ENCODE data around the gene TSSK3.

The TSSK3 gene

DNA sequence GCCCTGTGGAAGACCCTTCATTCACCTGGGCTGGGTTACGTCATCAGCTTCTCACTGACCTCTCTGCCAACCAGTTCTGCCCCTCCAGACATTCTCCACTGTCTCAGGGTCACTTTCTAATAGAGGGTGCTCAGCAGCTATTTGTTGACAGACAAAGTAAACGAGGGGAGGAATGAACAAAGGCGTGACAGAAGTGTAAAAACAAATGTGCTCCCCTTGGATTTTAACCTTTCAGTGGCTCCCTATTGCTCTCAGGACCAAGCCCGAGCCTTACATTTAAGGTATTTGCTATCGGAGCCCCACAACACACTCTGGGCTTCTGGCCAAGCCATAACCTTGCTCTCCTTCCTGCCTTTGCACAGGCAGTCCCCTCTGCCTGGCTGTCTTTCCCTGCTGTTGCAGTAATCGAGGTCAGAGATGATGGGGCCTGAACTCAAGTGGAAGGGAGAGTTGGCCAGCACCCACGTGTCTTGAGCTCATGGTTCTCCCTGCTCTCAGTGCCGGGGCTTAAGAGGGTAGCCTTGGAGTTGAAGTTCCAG lies 17.0 kb upstream of the TSSK3 start:
- no peak overlapping the region for H3K4me2 ChIP-seq (ENCODE audit: insufficient read depth, low read length, poor library complexity, severe bottlenecking)
- no peak overlapping the region for H2BK15ac ChIP-seq (ENCODE audit: low read length)
- no peak overlapping the region for H3K4ac ChIP-seq (ENCODE audit: low read length)
- no peak overlapping the region for H2BK5ac ChIP-seq (ENCODE audit: low read length)
- WGBS, 2 donors (ENCODE audit: extremely low coverage in 2 of 2, insufficient read length in 2 of 2, insufficient replicate concordance in 1 of 2) = no CpG with 5 or more reads among the region's 8 CpGs
- no peak overlapping the region for H2AFZ ChIP-seq (ENCODE audit: low read length)
- no peak overlapping the region for H4K91ac ChIP-seq (ENCODE audit: low read depth, low read length, poor library complexity)
- H3K18ac ChIP-seq (ENCODE audit: low read length) = no peak overlapping the region
- H3K36me3 ChIP-seq (replicated peaks in 1 of 2; ENCODE audit: control insufficient read depth in 2 of 2, insufficient read depth in 2 of 2, low read length in 2 of 2) = no peaks in the 10 kb centered on the region
- no peak overlapping the region for H2AK5ac ChIP-seq (ENCODE audit: low read depth, low read length)
- no peak overlapping the region for H3K9ac ChIP-seq (ENCODE audit: low read depth, low read length, poor library complexity)
- H3K27me3 ChIP-seq (ENCODE audit: control insufficient read depth in 3 of 3, insufficient read depth in 3 of 3, low read depth in 1 of 3, low read length in 3 of 3) = no peaks in the 10 kb centered on the region
- no peak overlapping the region for H4K8ac ChIP-seq (ENCODE audit: low read depth, low read length)
- H2BK12ac ChIP-seq (ENCODE audit: low read length) = no peak overlapping the region
- no peak overlapping the region for H3K27ac ChIP-seq (replicated peaks; ENCODE audit: low read length)
- no peaks in the 10 kb centered on the region for H3K4me1 ChIP-seq (ENCODE audit: control insufficient read depth in 2 of 2, insufficient read depth in 1 of 2, low read depth in 1 of 2, low read length in 2 of 2)
- H3K23ac ChIP-seq (ENCODE audit: low read depth, low read length, poor library complexity) = peak overlapping the region; percentile 49
- no peaks in the 10 kb centered on the region for H3K79me1 ChIP-seq (ENCODE audit: low read depth, low read length)
- no peak for DNase-seq (ENCODE audit: low spot score)
- H3K9me3 ChIP-seq (replicated peaks in 1 of 2; ENCODE audit: control insufficient read depth in 2 of 2, insufficient read depth in 1 of 2, low read depth in 1 of 2, low read length in 2 of 2) = peaks cover 0 to under 1% of the 10 kb centered on the region in 2 donors
- H3K4me3 ChIP-seq (ENCODE audit: low read length in 2 of 2) = peak overlapping the region in 1 of 2 donors; percentile 43
- H3K14ac ChIP-seq (ENCODE audit: low read length) = no peak overlapping the region
- H2BK120ac ChIP-seq (ENCODE audit: low read depth, low read length) = no peak overlapping the region

- Histone ChIP-seq H3K4me3 (ENCODE audit: low read length in 2 of 2) (no peak overlapping the region), H3K79me1 (ENCODE audit: low read depth, low read length) (no peaks in the 10 kb centered on the region), H3K14ac (ENCODE audit: low read length) (no peak overlapping the region), H3K23ac (ENCODE audit: low read depth, low read length, poor library complexity) (no peak overlapping the region), H3K27me3 (ENCODE audit: control insufficient read depth in 3 of 3, insufficient read depth in 3 of 3, low read depth in 1 of 3, low read length in 3 of 3) (no peaks in the 10 kb centered on the region), H2BK5ac (ENCODE audit: low read length) (no peak overlapping the region), H2AK5ac (ENCODE audit: low read depth, low read length) (no peak overlapping the region), H3K4me2 (ENCODE audit: insufficient read depth, low read length, poor library complexity, severe bottlenecking) (no peak overlapping the region), H2BK120ac (ENCODE audit: low read depth, low read length) (no peak overlapping the region), H3K9me3 (replicated peaks in 1 of 2; ENCODE audit: control insufficient read depth in 2 of 2, insufficient read depth in 1 of 2, low read depth in 1 of 2, low read length in 2 of 2) (peaks cover 4 to 5% of the 10 kb centered on the region in 2 donors), H2BK15ac (ENCODE audit: low read length) (no peak overlapping the region), H3K36me3 (replicated peaks in 1 of 2; ENCODE audit: control insufficient read depth in 2 of 2, insufficient read depth in 2 of 2, low read length in 2 of 2) (no peaks in the 10 kb centered on the region), H2BK12ac (ENCODE audit: low read length) (no peak overlapping the region), H3K27ac (replicated peaks; ENCODE audit: low read length) (no peak overlapping the region), H3K9ac (ENCODE audit: low read depth, low read length, poor library complexity) (peak overlapping the region; percentile 1), H4K8ac (ENCODE audit: low read depth, low read length) (no peak overlapping the region), H2AFZ (ENCODE audit: low read length) (no peak overlapping the region), H4K91ac (ENCODE audit: low read depth, low read length, poor library complexity) (no peak overlapping the region), H3K4me1 (ENCODE audit: control insufficient read depth in 2 of 2, insufficient read depth in 1 of 2, low read depth in 1 of 2, low read length in 2 of 2) (no peaks in the 10 kb centered on the region), H3K18ac (ENCODE audit: low read length) (no peak overlapping the region), H3K4ac (ENCODE audit: low read length) (no peak overlapping the region)
- DNase-seq (ENCODE audit: low spot score) = no peak
- WGBS, 2 donors (ENCODE audit: extremely low coverage in 2 of 2, insufficient read length in 2 of 2, insufficient replicate concordance in 1 of 2) = no CpG with 5 or more reads among the region's 9 CpGs
Measured at GRCh38 chr1:32346532-32347157, 15.7 kb upstream of the TSSK3 start.

DNA sequence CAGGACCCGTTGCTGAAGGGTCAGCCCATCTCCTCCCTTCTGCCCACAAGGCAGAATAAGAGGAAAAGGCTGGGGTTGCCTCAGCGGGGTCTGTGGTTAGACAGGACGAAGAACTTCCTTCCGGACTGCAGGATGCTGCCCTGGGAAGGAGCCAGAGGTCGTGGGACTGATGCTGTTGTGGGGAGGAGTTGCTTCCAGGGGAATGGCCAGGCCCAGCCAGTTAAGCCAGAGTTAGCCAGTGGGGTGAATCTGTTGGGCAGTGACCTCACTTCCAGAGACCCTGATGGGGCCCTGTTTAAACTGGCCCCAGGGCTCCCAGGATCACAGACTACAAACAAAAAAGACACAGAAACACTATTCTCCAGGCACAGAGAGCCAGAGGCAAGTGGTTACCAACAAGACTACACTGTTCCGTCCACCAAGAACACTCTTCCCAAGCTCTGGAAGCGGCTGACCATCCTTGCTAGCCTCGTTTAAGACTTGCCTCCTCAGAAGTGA lies 13.1 kb upstream of the TSSK3 start:
- Histone ChIP-seq H3K36me3 (replicated peaks in 1 of 2; ENCODE audit: control insufficient read depth in 2 of 2, insufficient read depth in 2 of 2, low read length in 2 of 2) (no peaks in the 10 kb centered on the region), H2BK5ac (ENCODE audit: low read length) (no peak overlapping the region), H4K8ac (ENCODE audit: low read depth, low read length) (no peak overlapping the region), H3K18ac (ENCODE audit: low read length) (no peak overlapping the region), H3K14ac (ENCODE audit: low read length) (no peak overlapping the region), H3K9me3 (replicated peaks in 1 of 2; ENCODE audit: control insufficient read depth in 2 of 2, insufficient read depth in 1 of 2, low read depth in 1 of 2, low read length in 2 of 2) (peaks cover 4 to 5% of the 10 kb centered on the region in 2 donors), H3K4me3 (ENCODE audit: low read length in 2 of 2) (no peak overlapping the region), H2BK12ac (ENCODE audit: low read length) (no peak overlapping the region), H3K27me3 (ENCODE audit: control insufficient read depth in 3 of 3, insufficient read depth in 3 of 3, low read depth in 1 of 3, low read length in 3 of 3) (no peaks in the 10 kb centered on the region), H3K4me1 (ENCODE audit: control insufficient read depth in 2 of 2, insufficient read depth in 1 of 2, low read depth in 1 of 2, low read length in 2 of 2) (peaks cover 4 to 22% of the 10 kb centered on the region in 2 donors), H4K91ac (ENCODE audit: low read depth, low read length, poor library complexity) (no peak overlapping the region), H2BK15ac (ENCODE audit: low read length) (no peak overlapping the region), H3K9ac (ENCODE audit: low read depth, low read length, poor library complexity) (no peak overlapping the region), H3K79me1 (ENCODE audit: low read depth, low read length) (no peaks in the 10 kb centered on the region), H3K4me2 (ENCODE audit: insufficient read depth, low read length, poor library complexity, severe bottlenecking) (no peak overlapping the region), H3K23ac (ENCODE audit: low read depth, low read length, poor library complexity) (no peak overlapping the region), H2BK120ac (ENCODE audit: low read depth, low read length) (no peak overlapping the region), H3K27ac (replicated peaks; ENCODE audit: low read length) (no peak overlapping the region), H2AK5ac (ENCODE audit: low read depth, low read length) (no peak overlapping the region), H3K4ac (ENCODE audit: low read length) (no peak overlapping the region), H2AFZ (ENCODE audit: low read length) (no peak overlapping the region)
- whole genome bisulfite sequencing, 2 donors (ENCODE audit: extremely low coverage in 2 of 2, insufficient read length in 2 of 2, insufficient replicate concordance in 1 of 2) = no CpG with 5 or more reads among the region's 8 CpGs
- no peak for DNase-seq (ENCODE audit: low spot score)

GRCh38 chr1:32350785-32351398 lies 11.4 kb upstream of the TSSK3 start:
- Histone ChIP-seq H3K18ac (ENCODE audit: low read length) (peak overlapping the region; percentile 44), H4K8ac (ENCODE audit: low read depth, low read length) (no peak overlapping the region), H2BK12ac (ENCODE audit: low read length) (no peak overlapping the region), H3K4me3 (ENCODE audit: low read length in 2 of 2) (peak overlapping the region; percentile 84 to 88), H3K36me3 (replicated peaks in 1 of 2; ENCODE audit: control insufficient read depth in 2 of 2, insufficient read depth in 2 of 2, low read length in 2 of 2) (no peaks in the 10 kb centered on the region), H2BK5ac (ENCODE audit: low read length) (peak overlapping the region; percentile 77), H2BK15ac (ENCODE audit: low read length) (no peak overlapping the region), H3K14ac (ENCODE audit: low read length) (no peak overlapping the region), H3K4me1 (ENCODE audit: control insufficient read depth in 2 of 2, insufficient read depth in 1 of 2, low read depth in 1 of 2, low read length in 2 of 2) (peaks cover 4 to 24% of the 10 kb centered on the region in 2 donors), H4K91ac (ENCODE audit: low read depth, low read length, poor library complexity) (no peak overlapping the region), H3K23ac (ENCODE audit: low read depth, low read length, poor library complexity) (peak overlapping the region; percentile 25), H3K4me2 (ENCODE audit: insufficient read depth, low read length, poor library complexity, severe bottlenecking) (no peak overlapping the region), H2AFZ (ENCODE audit: low read length) (peak overlapping the region; percentile 99), H3K27me3 (ENCODE audit: control insufficient read depth in 3 of 3, insufficient read depth in 3 of 3, low read depth in 1 of 3, low read length in 3 of 3) (no peaks in the 10 kb centered on the region), H3K9ac (ENCODE audit: low read depth, low read length, poor library complexity) (no peak overlapping the region), H2BK120ac (ENCODE audit: low read depth, low read length) (no peak overlapping the region), H3K4ac (ENCODE audit: low read length) (no peak overlapping the region), H3K9me3 (replicated peaks in 1 of 2; ENCODE audit: control insufficient read depth in 2 of 2, insufficient read depth in 1 of 2, low read depth in 1 of 2, low read length in 2 of 2) (peaks cover 4 to 5% of the 10 kb centered on the region in 2 donors), H3K27ac (replicated peaks; ENCODE audit: low read length) (peak overlapping the region; percentile 80), H3K79me1 (ENCODE audit: low read depth, low read length) (no peaks in the 10 kb centered on the region), H2AK5ac (ENCODE audit: low read depth, low read length) (no peak overlapping the region)
- no peak for DNase-seq (ENCODE audit: low spot score)
- WGBS, 2 donors (ENCODE audit: extremely low coverage in 2 of 2, insufficient read length in 2 of 2, insufficient replicate concordance in 1 of 2) = no CpG with 5 or more reads among the region's 28 CpGs

Measured in neuronal stem cell (in vitro differentiated cells).